IMR-90 (cell line): ENCODE results near the gene AP5B1.

Experiments used
- CHD1 ChIP-seq: IDR thresholded peaks from 2 replicates; pipeline ENCODE4 v1.6.1; 2012; ENCODE audit warnings: low read depth, low read length, improper control_type of control experiment
- MAZ ChIP-seq: IDR thresholded peaks from 2 replicates; pipeline ENCODE4 v1.6.1; 2012; ENCODE audit warnings: low read depth, mild to moderate bottlenecking, low read length, improper control_type of control experiment, moderate library complexity, borderline replicate concordance
- NFE2L2 ChIP-seq: fragments of 150-350 bp; IDR thresholded peaks from 2 replicates; pipeline ENCODE4 v1.6.1; 2016; ENCODE audit warnings: low read depth, mild to moderate bottlenecking, low read length
- POLR2A ChIP-seq: IDR thresholded peaks from 2 replicates; pipeline ENCODE4 v1.6.1; 2012; ENCODE audit warnings: mild to moderate bottlenecking, low read depth, low read length
- RAD21 ChIP-seq: IDR thresholded peaks from 2 replicates; pipeline ENCODE4 v1.6.1; 2012; ENCODE audit warnings: low read length, improper control_type of control experiment
- USF2 ChIP-seq: fragments of 150-350 bp; IDR thresholded peaks from 2 replicates; pipeline ENCODE4 v1.6.1; 2017; ENCODE audit warnings: mild to moderate bottlenecking, antibody characterized with exemption, low read length, low read depth
- TF ChIP-seq, protein P1 (sequence below): conservative IDR thresholded peaks from 2 replicates; pipeline ENCODE4 v1.5.1; 2012; ENCODE audit warnings: mild to moderate bottlenecking, low read depth, low read length, improper control_type of control experiment
- TF ChIP-seq, protein P2 (sequence below): fragments of 150-350 bp; IDR thresholded peaks from 2 replicates; pipeline ENCODE4 v1.6.1; 2016; ENCODE audit warnings: low read depth, mild to moderate bottlenecking, low read length, moderate library complexity, borderline replicate concordance

DNA sequence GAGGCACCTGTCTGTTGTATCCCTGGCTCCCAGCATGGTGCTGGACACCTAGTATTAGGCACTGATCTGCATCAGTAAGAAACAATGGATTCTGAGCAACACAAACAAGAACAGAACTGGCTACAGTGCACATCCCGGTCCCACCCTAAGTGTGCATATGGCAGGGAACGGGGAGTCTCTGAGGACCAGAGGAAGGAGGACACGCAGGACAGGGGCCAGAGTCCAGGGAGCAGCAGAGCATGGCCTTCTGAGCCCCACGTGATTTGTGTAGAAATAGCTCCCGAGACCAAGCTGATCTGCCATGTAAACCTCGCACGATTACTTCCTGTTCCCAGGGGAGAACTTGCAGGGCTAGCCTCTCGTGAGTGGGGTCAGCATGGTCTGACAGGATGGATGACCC lies 40.3 kb upstream of the AP5B1 start:
- TF ChIP-seq, protein P1, sequence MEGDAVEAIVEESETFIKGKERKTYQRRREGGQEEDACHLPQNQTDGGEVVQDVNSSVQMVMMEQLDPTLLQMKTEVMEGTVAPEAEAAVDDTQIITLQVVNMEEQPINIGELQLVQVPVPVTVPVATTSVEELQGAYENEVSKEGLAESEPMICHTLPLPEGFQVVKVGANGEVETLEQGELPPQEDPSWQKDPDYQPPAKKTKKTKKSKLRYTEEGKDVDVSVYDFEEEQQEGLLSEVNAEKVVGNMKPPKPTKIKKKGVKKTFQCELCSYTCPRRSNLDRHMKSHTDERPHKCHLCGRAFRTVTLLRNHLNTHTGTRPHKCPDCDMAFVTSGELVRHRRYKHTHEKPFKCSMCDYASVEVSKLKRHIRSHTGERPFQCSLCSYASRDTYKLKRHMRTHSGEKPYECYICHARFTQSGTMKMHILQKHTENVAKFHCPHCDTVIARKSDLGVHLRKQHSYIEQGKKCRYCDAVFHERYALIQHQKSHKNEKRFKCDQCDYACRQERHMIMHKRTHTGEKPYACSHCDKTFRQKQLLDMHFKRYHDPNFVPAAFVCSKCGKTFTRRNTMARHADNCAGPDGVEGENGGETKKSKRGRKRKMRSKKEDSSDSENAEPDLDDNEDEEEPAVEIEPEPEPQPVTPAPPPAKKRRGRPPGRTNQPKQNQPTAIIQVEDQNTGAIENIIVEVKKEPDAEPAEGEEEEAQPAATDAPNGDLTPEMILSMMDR, result no peak
- no peak for TF ChIP-seq POLR2A
- TF ChIP-seq MAZ, result no peak
- TF ChIP-seq, protein P2, sequence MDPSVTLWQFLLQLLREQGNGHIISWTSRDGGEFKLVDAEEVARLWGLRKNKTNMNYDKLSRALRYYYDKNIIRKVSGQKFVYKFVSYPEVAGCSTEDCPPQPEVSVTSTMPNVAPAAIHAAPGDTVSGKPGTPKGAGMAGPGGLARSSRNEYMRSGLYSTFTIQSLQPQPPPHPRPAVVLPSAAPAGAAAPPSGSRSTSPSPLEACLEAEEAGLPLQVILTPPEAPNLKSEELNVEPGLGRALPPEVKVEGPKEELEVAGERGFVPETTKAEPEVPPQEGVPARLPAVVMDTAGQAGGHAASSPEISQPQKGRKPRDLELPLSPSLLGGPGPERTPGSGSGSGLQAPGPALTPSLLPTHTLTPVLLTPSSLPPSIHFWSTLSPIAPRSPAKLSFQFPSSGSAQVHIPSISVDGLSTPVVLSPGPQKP, result no peak
- no peak for TF ChIP-seq NFE2L2
- no peak for TF ChIP-seq CHD1
- TF ChIP-seq RAD21, result no peak
- TF ChIP-seq USF2, result no peak
